RWPE1 (cell line): Measurements from ENCODE around the gene CHSY1.
A peak's percentile ranks its signal among the peaks of the same experiment; 100 is the strongest.

Experiments
- CTCF ChIA-PET: fragments of 350-600 bp; sonication (Branson Sonifier 250); formaldehyde crosslinking; extraction: SDS; loops from one replicate; lab custom pipeline; 2021; lab: Yijun Ruan, JAX
- POLR2A ChIA-PET: fragments of 400-600 bp; formaldehyde crosslinking; extraction: SDS; loops from one replicate; lab custom pipeline; 2020; ENCODE audit warnings: antibody characterized with exemption; ENCODE audit not compliant: low non-redundant PET; lab: Yijun Ruan, JAX
- DNase-seq: peaks from one replicate; pipeline ENCODE4 v3.0.0; 2012; ENCODE audit warnings: low spot score
- H3K27ac ChIP-seq: fragments of 450-650 bp; 2 replicates; pipeline ENCODE4 v1.5.1; 2017
- TF ChIP-seq, protein P1 (sequence below): fragments of 450-650 bp; conservative IDR thresholded peaks from 2 replicates; pipeline ENCODE4 v1.5.1; 2017; ENCODE audit warnings: low read depth, mild to moderate bottlenecking

Gene CHSY1

GRCh38 chr15:101246824-101247745 lies 4.8 kb downstream of the CHSY1 start:
- peak overlapping the region; percentile 74 for H3K27ac ChIP-seq
- ChIA-PET POLR2A (interaction anchor here (0.6 kb wide), 1 partner anchor 134 kb away, joined by 3 read pairs; no protein-coding TSS in a partner anchor), CTCF (interaction anchor here (0.9 kb wide), 1 partner anchor 238 kb away, joined by 3 read pairs; no protein-coding TSS in a partner anchor)
- TF ChIP-seq, protein P1, sequence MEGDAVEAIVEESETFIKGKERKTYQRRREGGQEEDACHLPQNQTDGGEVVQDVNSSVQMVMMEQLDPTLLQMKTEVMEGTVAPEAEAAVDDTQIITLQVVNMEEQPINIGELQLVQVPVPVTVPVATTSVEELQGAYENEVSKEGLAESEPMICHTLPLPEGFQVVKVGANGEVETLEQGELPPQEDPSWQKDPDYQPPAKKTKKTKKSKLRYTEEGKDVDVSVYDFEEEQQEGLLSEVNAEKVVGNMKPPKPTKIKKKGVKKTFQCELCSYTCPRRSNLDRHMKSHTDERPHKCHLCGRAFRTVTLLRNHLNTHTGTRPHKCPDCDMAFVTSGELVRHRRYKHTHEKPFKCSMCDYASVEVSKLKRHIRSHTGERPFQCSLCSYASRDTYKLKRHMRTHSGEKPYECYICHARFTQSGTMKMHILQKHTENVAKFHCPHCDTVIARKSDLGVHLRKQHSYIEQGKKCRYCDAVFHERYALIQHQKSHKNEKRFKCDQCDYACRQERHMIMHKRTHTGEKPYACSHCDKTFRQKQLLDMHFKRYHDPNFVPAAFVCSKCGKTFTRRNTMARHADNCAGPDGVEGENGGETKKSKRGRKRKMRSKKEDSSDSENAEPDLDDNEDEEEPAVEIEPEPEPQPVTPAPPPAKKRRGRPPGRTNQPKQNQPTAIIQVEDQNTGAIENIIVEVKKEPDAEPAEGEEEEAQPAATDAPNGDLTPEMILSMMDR, result no peak
- no peak for DNase-seq

GRCh38 chr15:101246391-101246790 lies 5.5 kb downstream of the CHSY1 start:
- ChIA-PET CTCF (no interaction called here), POLR2A (no interaction called here)
- DNase-seq, result no peak
- TF ChIP-seq, protein P1, result no peak
- no peak overlapping the region for H3K27ac ChIP-seq

DNA sequence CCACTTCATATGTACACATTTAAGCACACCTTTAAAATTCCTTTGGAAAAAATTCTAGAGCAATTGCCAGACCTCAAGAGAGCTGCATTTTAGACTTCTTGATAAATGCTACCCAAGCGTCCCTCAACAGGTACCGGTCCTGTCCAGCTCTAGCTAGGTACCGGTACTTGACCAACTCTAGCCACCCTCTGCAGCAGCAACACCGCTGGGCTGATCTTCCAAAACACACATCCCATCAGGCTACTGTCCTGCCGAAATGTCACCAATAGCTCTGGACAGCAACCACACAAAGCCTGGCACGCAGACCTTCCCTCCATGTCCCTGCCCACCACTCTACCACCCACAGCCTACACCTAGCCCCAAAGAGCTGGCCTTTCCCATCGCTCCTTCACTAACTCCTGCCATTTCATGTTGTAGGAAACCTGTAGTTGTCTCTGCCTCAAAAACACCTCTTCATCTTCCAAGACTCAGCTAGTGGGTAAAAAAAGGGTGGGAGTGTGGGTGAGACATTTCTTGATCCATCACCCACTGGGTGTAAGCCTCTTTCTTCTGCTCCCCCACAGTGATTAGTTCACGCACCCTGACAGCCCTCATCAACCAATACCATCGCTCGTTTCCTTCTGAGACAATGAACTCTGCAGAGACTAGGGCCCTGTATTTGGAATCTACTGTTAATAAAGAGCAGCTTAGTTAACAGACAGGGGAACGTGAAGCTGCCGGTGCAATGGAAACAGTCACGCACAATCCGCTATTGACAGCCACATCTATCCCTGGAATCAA lies 6.8 kb downstream of the CHSY1 start:
- no peak for DNase-seq
- TF ChIP-seq, protein P1, result no peak
- ChIA-PET POLR2A (no interaction called here), CTCF (no interaction called here)
- peak overlapping the region; percentile 54 for H3K27ac ChIP-seq

- TF ChIP-seq, protein P1, result no peak
- POLR2A ChIA-PET, result no interaction called here
- DNase-seq, result no peak
- peak overlapping the region; percentile 76 for H3K27ac ChIP-seq
- CTCF ChIA-PET, result interaction anchor here (0.7 kb wide), 1 partner anchor 41 kb away, joined by 3 read pairs; no protein-coding TSS in a partner anchor
Observed at GRCh38 chr15:101244036-101244781, 7.6 kb downstream of the CHSY1 start.

- peak overlapping the region; percentile 76 for H3K27ac ChIP-seq
- ChIA-PET POLR2A (no interaction called here), CTCF (interaction anchor here (0.6 kb wide), 1 partner anchor 406 kb away, joined by 3 read pairs; no protein-coding TSS in a partner anchor)
- DNase-seq, result no peak
- TF ChIP-seq, protein P1, result no peak
Observed at GRCh38 chr15:101243420-101243819, 8.4 kb downstream of the CHSY1 start.

DNA sequence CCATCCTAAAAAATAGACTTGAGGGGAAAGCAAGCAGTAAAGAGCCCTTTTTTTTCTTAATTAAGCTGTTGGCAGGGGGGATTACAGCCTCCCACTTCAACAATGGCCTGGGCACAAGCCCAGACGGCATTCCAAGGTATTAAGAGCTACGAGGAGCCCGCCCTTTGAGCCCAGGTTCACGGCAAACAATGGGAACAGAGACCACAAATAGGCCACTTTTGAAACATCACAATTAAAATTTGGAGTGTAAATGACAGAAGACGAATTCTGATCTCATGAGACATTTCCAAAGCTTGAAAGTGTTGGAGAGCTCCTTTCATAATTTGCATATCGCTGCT lies 8.9 kb downstream of the CHSY1 start:
- ChIA-PET CTCF (interaction anchor here (0.6 kb wide), 1 partner anchor 406 kb away, joined by 3 read pairs; no protein-coding TSS in a partner anchor), POLR2A (no interaction called here)
- TF ChIP-seq, protein P1, result no peak
- H3K27ac ChIP-seq, result peak overlapping the region; percentile 76
- DNase-seq, result no peak
